ENCODE results near the gene MARVELD1. TPM values are rescaled to one million over a fixed set of nuclear protein-coding genes. Genes with fewer than 3 reads are reported as not detected.

MARVELD1 gene
- total and polyA plus RNA-seq, 2 of the 13 experiments (the other 11 are each of a cell fraction or from before 2014, with no cell fraction given), result not detected

- TF ChIP-seq ZNF775 (CRISPR knock-in tag; IDR thresholded peaks at IDR 0.05; ENCODE audit: borderline replicate concordance) (no peak), RFX3 (CRISPR knock-in tag; IDR thresholded peaks at IDR 0.05) (no peak), ZSCAN29 (CRISPR knock-in tag; conservative IDR thresholded peaks at IDR 0.05) (0 out of 2 replicates have a peak, but pooled peaks have one; percentile 72), KDM5A (IDR thresholded peaks at IDR 0.05; ENCODE audit: borderline replicate concordance, low read length) (no peak; the same call in 1 of the 2 replicates), PAF1 (CRISPR knock-in tag; IDR thresholded peaks at IDR 0.05) (no peak), ZNF136 (CRISPR knock-in tag; IDR thresholded peaks at IDR 0.05; ENCODE audit: low read depth) (peak; percentile 90), PLSCR1 (CRISPR knock-in tag; IDR thresholded peaks at IDR 0.05; ENCODE audit: borderline replicate concordance) (no peak), IRX3 (CRISPR knock-in tag; IDR thresholded peaks at IDR 0.05; ENCODE audit: borderline replicate concordance, low read depth) (0 out of 2 replicates have a peak, but pooled peaks have one; percentile 25), FOXA3 (CRISPR knock-in tag; IDR thresholded peaks at IDR 0.05) (peak; percentile 65), NFYC (CRISPR knock-in tag; IDR thresholded peaks at IDR 0.05) (peak; percentile 71), SSRP1 (CRISPR knock-in tag; IDR thresholded peaks at IDR 0.05) (no peak), NCOR1 (IDR thresholded peaks at IDR 0.05; ENCODE audit: borderline replicate concordance, low read length) (no peak), ATM (IDR thresholded peaks at IDR 0.05; ENCODE audit: borderline replicate concordance) (no peak), SIN3A (IDR thresholded peaks at IDR 0.05; ENCODE audit: borderline replicate concordance, low read depth, low read length) (peak; percentile 64; the same call in 1 of the 2 replicates), ZNF558 (CRISPR knock-in tag; IDR thresholded peaks at IDR 0.05; ENCODE audit: borderline replicate concordance) (no peak; the same call in 1 of the 2 replicates), MXD1 (CRISPR knock-in tag; IDR thresholded peaks at IDR 0.05) (peak; percentile 88)
- TF ChIP-seq, protein P1, sequence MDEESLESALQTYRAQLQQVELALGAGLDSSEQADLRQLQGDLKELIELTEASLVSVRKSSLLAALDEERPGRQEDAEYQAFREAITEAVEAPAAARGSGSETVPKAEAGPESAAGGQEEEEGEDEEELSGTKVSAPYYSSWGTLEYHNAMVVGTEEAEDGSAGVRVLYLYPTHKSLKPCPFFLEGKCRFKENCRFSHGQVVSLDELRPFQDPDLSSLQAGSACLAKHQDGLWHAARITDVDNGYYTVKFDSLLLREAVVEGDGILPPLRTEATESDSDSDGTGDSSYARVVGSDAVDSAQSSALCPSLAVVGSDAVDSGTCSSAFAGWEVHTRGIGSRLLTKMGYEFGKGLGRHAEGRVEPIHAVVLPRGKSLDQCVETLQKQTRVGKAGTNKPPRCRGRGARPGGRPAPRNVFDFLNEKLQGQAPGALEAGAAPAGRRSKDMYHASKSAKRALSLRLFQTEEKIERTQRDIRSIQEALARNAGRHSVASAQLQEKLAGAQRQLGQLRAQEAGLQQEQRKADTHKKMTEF (CRISPR knock-in tag; IDR thresholded peaks at IDR 0.05), result peak; percentile 97
- TF ChIP-seq, protein P2, sequence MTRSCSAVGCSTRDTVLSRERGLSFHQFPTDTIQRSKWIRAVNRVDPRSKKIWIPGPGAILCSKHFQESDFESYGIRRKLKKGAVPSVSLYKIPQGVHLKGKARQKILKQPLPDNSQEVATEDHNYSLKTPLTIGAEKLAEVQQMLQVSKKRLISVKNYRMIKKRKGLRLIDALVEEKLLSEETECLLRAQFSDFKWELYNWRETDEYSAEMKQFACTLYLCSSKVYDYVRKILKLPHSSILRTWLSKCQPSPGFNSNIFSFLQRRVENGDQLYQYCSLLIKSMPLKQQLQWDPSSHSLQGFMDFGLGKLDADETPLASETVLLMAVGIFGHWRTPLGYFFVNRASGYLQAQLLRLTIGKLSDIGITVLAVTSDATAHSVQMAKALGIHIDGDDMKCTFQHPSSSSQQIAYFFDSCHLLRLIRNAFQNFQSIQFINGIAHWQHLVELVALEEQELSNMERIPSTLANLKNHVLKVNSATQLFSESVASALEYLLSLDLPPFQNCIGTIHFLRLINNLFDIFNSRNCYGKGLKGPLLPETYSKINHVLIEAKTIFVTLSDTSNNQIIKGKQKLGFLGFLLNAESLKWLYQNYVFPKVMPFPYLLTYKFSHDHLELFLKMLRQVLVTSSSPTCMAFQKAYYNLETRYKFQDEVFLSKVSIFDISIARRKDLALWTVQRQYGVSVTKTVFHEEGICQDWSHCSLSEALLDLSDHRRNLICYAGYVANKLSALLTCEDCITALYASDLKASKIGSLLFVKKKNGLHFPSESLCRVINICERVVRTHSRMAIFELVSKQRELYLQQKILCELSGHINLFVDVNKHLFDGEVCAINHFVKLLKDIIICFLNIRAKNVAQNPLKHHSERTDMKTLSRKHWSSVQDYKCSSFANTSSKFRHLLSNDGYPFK (CRISPR knock-in tag; IDR thresholded peaks at IDR 0.05; ENCODE audit: borderline replicate concordance), result peak; percentile 28; the same call in 1 of the 2 replicates
These were observed 26.4 kb upstream of the MARVELD1 start, which contains the start of gene AVPI1 (continued) for GRCh38 chr10:97686962-97687784.

Data from HepG2 (cell line).